ENCODE data around the gene UBL4A. TPM values are rescaled to one million over a fixed set of nuclear protein-coding genes. Genes with fewer than 3 reads are reported as not detected.

Gene UBL4A
- total RNA-seq, 4 donors from 2014 or later, result 32.9 to 63.4 (median 41.3) TPM

DNA sequence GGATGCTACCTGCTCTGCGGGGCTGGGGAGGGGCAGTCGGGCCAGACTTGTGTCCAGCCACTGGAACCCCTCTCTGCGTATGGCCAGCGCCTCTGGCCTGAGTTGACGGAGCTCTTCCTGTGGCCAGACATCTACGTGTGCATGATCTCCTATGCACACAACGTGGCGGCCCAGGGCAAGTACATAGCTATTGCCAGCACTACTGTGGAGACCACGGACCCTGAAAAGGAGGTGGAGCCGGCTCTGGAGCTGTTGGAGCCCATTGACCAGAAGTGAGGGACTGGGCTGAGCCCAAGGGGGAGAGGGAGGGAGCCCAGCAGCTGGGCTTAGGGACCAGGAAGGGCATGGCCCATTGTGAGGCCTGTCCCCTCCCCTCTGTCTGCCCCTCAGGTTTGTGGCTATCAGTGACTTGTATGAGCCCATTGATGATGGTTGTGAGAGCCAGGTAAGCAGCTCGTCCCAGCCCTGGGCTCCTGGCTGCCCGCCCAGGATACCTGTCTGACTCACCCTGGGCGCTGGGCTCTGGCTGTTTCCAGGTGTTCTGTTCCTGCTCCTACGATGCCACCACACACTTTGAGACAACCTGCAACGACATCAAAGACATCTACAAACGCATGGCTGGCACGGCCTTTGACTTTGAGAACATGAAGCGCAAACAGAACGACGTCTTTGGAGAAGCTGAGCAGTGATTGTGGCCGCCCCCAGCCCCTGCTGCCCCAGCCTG, 44.3 kb downstream of the UBL4A start:
- H3K27ac ChIP-seq, result no peak overlapping the region
- TF ChIP-seq, protein P1, sequence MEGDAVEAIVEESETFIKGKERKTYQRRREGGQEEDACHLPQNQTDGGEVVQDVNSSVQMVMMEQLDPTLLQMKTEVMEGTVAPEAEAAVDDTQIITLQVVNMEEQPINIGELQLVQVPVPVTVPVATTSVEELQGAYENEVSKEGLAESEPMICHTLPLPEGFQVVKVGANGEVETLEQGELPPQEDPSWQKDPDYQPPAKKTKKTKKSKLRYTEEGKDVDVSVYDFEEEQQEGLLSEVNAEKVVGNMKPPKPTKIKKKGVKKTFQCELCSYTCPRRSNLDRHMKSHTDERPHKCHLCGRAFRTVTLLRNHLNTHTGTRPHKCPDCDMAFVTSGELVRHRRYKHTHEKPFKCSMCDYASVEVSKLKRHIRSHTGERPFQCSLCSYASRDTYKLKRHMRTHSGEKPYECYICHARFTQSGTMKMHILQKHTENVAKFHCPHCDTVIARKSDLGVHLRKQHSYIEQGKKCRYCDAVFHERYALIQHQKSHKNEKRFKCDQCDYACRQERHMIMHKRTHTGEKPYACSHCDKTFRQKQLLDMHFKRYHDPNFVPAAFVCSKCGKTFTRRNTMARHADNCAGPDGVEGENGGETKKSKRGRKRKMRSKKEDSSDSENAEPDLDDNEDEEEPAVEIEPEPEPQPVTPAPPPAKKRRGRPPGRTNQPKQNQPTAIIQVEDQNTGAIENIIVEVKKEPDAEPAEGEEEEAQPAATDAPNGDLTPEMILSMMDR (IDR thresholded peaks at IDR 0.05), result no peak
- no peak for TF ChIP-seq POLR2A (IDR thresholded peaks at IDR 0.05)

DNA sequence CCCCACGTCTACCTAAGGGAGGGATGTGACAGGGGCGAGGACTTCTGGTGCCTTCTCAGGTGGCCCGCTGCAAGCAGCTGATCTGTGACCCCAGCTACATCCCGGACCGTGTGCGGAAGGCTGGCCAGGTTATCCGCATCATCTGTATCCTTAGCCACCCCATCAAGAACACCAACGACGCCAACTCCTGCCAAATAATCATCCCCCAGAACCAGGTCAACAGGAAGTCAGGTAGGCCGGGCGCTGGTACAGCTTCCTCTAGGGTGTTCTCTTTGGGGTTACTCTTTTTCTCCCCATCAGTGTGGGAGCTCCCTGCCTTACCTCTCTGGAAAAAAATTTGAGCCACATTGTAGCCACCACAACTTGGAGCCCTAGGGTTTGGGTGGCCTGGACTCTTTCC, 44.9 kb downstream of the UBL4A start:
- no peak for DNase-seq
- Histone ChIP-seq H3K4me1 (peaks cover 17 to 18% of the 10 kb centered on the region in 2 donors), H3K4me3 (replicated peaks in 1 of 3) (no peak overlapping the region), H3K36me3 (peaks cover 0 to 2% of the 10 kb centered on the region in 2 donors), H3K9me3 (no peaks in the 10 kb centered on the region), H3K27ac (no peak overlapping the region), H3K27me3 (no peaks in the 10 kb centered on the region)
- intact Hi-C loops (cut with DNase I), result no loop called here
- 93 to 100% methylated on average over 3 to 7 of the region's 11 CpGs for WGBS, 2 donors
- TF ChIP-seq, protein P1 (IDR thresholded peaks at IDR 0.05), result no peak
- no peak for TF ChIP-seq POLR2A (IDR thresholded peaks at IDR 0.05)

More for the DNA sequence above, 44.3 kb downstream of the UBL4A start:
- Histone ChIP-seq H3K27me3 (no peaks in the 10 kb centered on the region), H3K36me3 (peaks cover 0 to 2% of the 10 kb centered on the region in 2 donors), H3K4me1 (peaks cover 17 to 18% of the 10 kb centered on the region in 2 donors), H3K4me3 (replicated peaks in 1 of 3) (no peak overlapping the region), H3K9me3 (no peaks in the 10 kb centered on the region)
- intact Hi-C loops (cut with DNase I), result no loop called here
- no peak for DNase-seq
- WGBS, 2 donors, result 94 to 100% methylated on average over 2 to 9 of the region's 21 CpGs

DNA sequence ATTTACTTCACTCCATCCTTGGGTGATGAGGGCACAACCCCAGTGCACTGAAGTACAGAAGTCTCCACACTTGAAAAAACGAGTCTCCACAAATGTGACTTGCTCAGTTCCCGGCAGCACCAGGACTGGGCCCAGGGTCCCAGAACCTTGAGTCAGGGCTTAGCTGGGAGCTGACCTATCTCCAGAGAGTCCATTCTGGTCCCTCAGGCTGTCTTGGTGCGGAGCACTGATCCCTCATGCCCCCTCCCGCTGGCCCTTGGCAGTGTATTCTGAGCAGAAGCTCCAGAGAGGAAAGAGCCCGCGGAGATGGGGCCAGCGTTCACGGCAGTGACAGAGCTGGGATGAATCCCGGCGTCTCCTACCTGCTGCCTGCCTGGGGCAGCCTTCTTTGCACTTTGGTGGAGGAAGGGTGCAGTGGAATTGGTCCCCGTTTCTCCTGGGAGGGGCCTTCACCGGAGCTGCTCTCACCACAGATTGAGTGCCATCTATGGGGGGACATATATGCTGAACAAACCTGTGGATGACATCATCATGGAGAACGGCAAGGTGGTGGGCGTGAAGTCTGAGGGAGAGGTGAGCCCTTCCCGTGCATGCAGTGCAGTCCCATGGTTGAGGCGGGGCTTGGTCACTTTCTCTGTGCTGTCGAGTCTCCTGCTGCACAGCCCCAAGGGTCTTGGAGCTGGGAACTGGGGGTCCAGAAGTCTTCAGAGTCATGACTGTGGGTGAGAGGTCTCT, 45.6 kb downstream of the UBL4A start:
- TF ChIP-seq, protein P1 (IDR thresholded peaks at IDR 0.05), result no peak
- TF ChIP-seq POLR2A (IDR thresholded peaks at IDR 0.05), result no peak
- H3K27me3 ChIP-seq, result no peaks in the 10 kb centered on the region
- intact Hi-C loops (cut with DNase I), result no loop called here
- no peak overlapping the region for H3K4me3 ChIP-seq (replicated peaks in 1 of 3)
- H3K9me3 ChIP-seq, result no peaks in the 10 kb centered on the region
- no peak for DNase-seq
- H3K36me3 ChIP-seq, result peaks cover 0 to 2% of the 10 kb centered on the region in 2 donors
- H3K27ac ChIP-seq, result no peak overlapping the region
- H3K4me1 ChIP-seq, result peaks cover 17 to 18% of the 10 kb centered on the region in 2 donors
- WGBS, 2 donors, result 84 to 100% methylated on average over 2 to 10 of the region's 17 CpGs

DNA sequence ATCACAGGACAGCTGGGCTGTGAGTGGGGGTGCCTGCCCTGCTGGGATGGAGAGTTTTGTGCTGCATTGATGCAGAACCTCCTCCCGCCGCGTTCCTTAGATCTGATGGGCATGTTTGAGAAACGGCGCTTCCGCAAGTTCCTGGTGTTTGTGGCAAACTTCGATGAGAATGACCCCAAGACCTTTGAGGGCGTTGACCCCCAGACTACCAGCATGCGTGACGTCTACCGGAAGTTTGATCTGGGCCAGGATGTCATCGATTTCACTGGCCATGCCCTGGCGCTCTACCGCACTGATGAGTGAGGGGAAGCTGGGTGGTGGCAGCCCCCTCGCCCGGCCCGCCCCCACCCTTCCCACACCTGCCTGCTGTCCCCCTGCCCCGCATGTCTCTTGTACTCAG, 46.6 kb downstream of the UBL4A start:
- no peaks in the 10 kb centered on the region for H3K27me3 ChIP-seq
- no peaks in the 10 kb centered on the region for H3K9me3 ChIP-seq
- DNase-seq, result no peak
- peaks cover 10 to 12% of the 10 kb centered on the region in 2 donors for H3K4me1 ChIP-seq
- intact Hi-C loops (cut with DNase I), result loop anchor here (5.0 kb wide), 1 partner anchor 47 kb away; the partner anchor contains the start of gene UBL4A
- peaks cover 0 to 2% of the 10 kb centered on the region in 2 donors for H3K36me3 ChIP-seq
- no peak for TF ChIP-seq POLR2A (IDR thresholded peaks at IDR 0.05)
- TF ChIP-seq, protein P1 (IDR thresholded peaks at IDR 0.05), result no peak
- no peak overlapping the region for H3K4me3 ChIP-seq (replicated peaks in 1 of 3)
- WGBS, 2 donors, result 97 to 100% methylated on average over 3 to 7 of the region's 18 CpGs
- H3K27ac ChIP-seq, result no peak overlapping the region

All from thyroid gland (tissue), 4 donors.